Measurements from ENCODE around the gene BDKRB2. TPM values are rescaled to one million over a fixed set of nuclear protein-coding genes. Genes with fewer than 3 reads are reported as not detected.

BDKRB2 gene
- total RNA-seq, 1 donor from 2014 or later, result not detected

- POLR2A ChIA-PET, result no interaction called here
- Mint-ChIP-seq H3K36me3 (ENCODE audit: low read depth) (no peaks in the 10 kb centered on the region), H3K4me1 (no peaks in the 10 kb centered on the region), H3K27me3 (peaks cover 22% of the 10 kb centered on the region), H3K4me3 (no peak overlapping the region), H3K9me3 (no peaks in the 10 kb centered on the region), H3K27ac (no peak overlapping the region)
- intact Hi-C loops (cut with micrococcal nuclease), result no loop called here
- CTCF ChIA-PET, result no interaction called here
- TF ChIP-seq CTCF (IDR thresholded peaks at IDR 0.05), result no peak
- DNase-seq, result no peak
- no peak for ATAC-seq (ENCODE audit: low read depth)
These were observed 51.8 kb downstream of the BDKRB2 start for GRCh38 chr14:96256407-96256806.

DNA sequence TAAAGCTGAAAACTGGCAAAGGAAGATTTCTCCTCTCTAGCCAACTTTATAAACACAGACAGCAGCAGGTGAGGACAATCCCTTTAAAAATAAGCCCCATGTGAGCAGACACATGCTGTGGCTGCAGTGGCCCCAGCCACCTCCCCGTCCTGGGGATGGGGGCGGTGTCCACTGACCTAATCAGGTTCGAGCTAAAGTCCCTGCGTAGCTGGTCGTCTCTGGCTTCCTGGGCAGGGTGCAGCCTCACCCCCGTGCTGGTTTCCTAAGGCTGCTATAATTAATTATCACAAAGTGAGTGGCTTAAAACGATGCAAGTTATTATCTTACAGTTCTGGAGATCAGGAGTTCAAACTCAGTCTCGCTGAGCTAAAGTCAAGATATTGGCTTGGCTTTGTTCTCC, 52.4 kb downstream of the BDKRB2 start:
- H3K4me3 Mint-ChIP-seq, result no peak overlapping the region
- CTCF ChIA-PET, result no interaction called here

DNA sequence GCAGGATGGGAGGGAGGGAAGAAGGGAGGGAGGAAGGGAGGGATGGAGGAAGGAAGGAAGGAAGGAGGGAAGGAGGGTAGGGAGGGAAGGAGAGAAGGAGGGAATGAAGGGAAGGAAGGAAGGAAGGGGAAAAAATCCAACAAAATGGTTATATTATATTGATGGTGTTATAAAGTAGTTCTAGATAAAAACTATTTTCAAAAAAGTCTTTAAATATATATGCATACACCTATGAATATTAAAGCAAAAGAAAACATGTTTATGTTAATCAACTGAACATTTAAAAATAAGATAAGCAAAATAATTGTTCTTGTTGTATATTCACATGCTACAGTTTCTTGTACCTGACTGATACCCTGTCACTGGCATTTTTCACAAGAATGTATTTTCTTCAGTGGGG, 53.3 kb downstream of the BDKRB2 start:
- POLR2A ChIA-PET, result no interaction called here
- Mint-ChIP-seq H3K4me3 (no peak overlapping the region), H3K27me3 (peaks cover 14% of the 10 kb centered on the region), H3K9me3 (no peaks in the 10 kb centered on the region), H3K4me1 (no peaks in the 10 kb centered on the region), H3K27ac (no peak overlapping the region), H3K36me3 (ENCODE audit: low read depth) (no peaks in the 10 kb centered on the region)
- no peak for TF ChIP-seq CTCF (IDR thresholded peaks at IDR 0.05)
- CTCF ChIA-PET, result no interaction called here
- DNase-seq (no peak), ATAC-seq (ENCODE audit: low read depth) (no peak)
- intact Hi-C loops (cut with micrococcal nuclease), result no loop called here

More for the DNA sequence above, 52.4 kb downstream of the BDKRB2 start:
- no peak for TF ChIP-seq CTCF (IDR thresholded peaks at IDR 0.05)
- Mint-ChIP-seq H3K27me3 (peaks cover 16% of the 10 kb centered on the region), H3K9me3 (no peaks in the 10 kb centered on the region), H3K36me3 (ENCODE audit: low read depth) (no peaks in the 10 kb centered on the region), H3K4me1 (no peaks in the 10 kb centered on the region), H3K27ac (no peak overlapping the region)
- POLR2A ChIA-PET, result no interaction called here
- DNase-seq (no peak), ATAC-seq (ENCODE audit: low read depth) (no peak)
- intact Hi-C loops (cut with micrococcal nuclease), result no loop called here

GRCh38 chr14:96260341-96260821, 55.7 kb downstream of the BDKRB2 start:
- ATAC-seq (ENCODE audit: low read depth) (no peak), DNase-seq (no peak)
- TF ChIP-seq CTCF (IDR thresholded peaks at IDR 0.05), result no peak
- Mint-ChIP-seq H3K9me3 (no peaks in the 10 kb centered on the region), H3K4me3 (no peak overlapping the region), H3K27me3 (peaks cover 7% of the 10 kb centered on the region), H3K27ac (no peak overlapping the region), H3K4me1 (no peaks in the 10 kb centered on the region), H3K36me3 (ENCODE audit: low read depth) (no peaks in the 10 kb centered on the region)
- POLR2A ChIA-PET, result no interaction called here
- CTCF ChIA-PET, result no interaction called here
- intact Hi-C loops (cut with micrococcal nuclease), result no loop called here

DNA sequence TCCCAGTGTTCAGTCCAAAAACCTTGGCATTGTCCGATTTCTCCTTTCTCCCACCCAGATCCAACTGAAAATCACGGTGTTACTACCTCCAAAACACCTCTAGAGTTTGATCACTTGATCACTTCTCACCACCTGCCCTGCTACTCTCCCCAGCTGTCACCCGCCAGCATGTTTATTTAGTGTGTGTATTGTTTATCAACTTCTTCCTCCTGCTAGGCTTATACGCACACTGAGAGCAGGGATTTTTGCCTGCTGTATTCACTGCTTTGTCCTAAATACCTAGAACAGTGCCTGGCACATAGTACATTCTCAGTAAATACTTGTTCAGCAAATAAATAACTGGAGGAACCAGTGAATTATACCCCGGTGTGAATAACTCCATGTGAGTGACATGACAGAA, 56.4 kb downstream of the BDKRB2 start:
- no peaks in the 10 kb centered on the region for H3K36me3 Mint-ChIP-seq (ENCODE audit: low read depth)
- H3K9me3 Mint-ChIP-seq, result no peaks in the 10 kb centered on the region
- intact Hi-C loops (cut with micrococcal nuclease), result no loop called here
- ATAC-seq (ENCODE audit: low read depth) (no peak), DNase-seq (no peak)
- no peak overlapping the region for H3K4me3 Mint-ChIP-seq
- no peaks in the 10 kb centered on the region for H3K4me1 Mint-ChIP-seq
- H3K27ac Mint-ChIP-seq, result no peak overlapping the region
- ChIA-PET POLR2A (no interaction called here), CTCF (no interaction called here)
- TF ChIP-seq CTCF (IDR thresholded peaks at IDR 0.05), result no peak
- peaks cover 11% of the 10 kb centered on the region for H3K27me3 Mint-ChIP-seq

Data from activated B cell treated with CpG ODN at 0.5 μM for 24 hours (primary cell).